Daoy (cell line): Measurements from ENCODE around the gene HIRIP3. TPM values are rescaled to one million over a fixed set of nuclear protein-coding genes. Genes with fewer than 3 reads are reported as not detected.
A peak's percentile ranks its signal among the peaks of the same experiment; 100 is the strongest.

ENCODE experiments used
- DNase-seq: peaks from one replicate; pipeline ENCODE4 v3.0.0-alpha.2; 2015; ENCODE audit warnings: low read depth
- total RNA-seq: library from RNA; depleted of rRNA; stranded (reverse); fragments of >200 nt; shearing (Covaris generic); gene quantifications from 2 replicates; pipeline ENCODE4 v1.2.3, GENCODE V29; 2014

Gene HIRIP3
- total RNA-seq, 1 experiment from 2014 or later: 14.0 TPM

DNA sequence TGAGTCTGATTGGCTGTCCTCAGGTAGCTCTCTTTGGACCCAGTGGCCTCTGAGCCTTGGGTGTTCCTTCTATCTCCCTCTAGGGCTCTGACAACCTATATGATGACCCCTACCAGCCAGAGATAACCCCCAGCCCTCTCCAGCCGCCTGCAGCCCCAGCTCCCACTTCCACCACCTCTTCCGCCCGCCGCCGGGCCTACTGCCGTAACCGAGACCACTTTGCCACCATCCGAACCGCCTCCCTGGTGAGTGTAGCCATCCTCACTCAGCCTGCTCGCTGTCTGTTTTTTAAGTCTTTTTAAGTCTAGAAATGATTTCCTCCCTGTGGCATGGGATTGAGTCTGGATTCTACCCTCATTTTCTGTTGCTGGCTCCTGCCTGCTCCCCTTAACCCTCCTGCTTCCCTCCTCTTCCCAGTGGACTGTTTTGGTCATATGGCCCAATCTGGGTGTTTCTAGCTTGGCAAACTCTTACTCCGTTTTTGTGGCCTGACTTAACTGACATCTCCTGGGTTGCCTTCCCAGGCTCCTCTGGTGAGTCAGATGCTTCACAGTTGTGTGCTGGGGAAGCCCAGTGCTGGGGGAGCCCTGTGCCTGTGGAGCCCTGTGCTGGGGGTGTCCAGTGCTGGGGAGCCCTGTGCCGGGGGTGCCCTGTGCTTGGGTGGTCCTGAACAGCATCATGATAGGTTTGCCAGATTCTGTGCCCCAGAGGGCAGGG is 11.8 kb downstream of the HIRIP3 start:
- no peak for DNase-seq

DNA sequence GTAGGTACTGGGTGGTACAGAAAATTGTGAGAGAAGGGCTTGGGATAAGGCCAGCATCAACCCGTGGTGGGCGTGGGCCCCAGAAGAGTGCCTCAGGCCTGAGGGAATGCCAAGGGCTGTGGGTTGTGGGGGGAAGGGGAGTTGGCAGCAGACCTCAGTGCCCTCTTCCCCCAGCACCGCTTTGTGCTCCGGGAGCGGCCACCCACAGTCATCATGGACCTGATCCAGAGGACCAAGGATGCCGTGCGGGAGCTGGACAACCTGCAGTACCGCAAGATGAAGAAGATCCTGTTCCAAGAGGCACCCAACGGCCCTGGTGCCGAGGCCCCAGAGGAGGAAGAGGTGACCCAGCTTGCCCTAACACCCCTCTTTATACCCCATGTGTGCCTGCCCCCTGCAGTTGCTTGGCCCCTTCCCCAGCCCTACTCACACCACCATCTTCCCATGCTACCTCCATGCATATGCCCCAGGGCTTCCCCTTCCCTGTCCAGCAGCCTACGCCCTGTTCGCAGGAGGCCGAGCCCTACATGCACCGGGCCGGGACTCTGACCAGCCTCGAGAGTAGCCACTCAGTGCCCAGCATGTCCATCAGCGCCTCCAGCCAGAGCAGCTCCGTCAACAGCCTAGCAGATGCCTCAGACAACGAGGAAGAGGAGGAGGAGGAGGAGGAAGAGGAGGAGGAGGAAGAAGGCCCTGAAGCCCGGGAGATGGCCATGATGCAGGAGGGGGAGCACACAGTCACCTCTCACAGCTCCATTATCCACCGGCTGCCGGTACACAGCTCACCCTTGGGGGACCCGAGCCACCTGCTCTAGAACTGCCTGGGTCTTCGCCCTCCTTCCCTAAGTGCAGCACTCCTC is 12.6 kb downstream of the HIRIP3 start:
- DNase-seq: no peak

GRCh38 chr16:29978564-29979270 is 16.7 kb downstream of the HIRIP3 start:
- no peak for DNase-seq

DNA sequence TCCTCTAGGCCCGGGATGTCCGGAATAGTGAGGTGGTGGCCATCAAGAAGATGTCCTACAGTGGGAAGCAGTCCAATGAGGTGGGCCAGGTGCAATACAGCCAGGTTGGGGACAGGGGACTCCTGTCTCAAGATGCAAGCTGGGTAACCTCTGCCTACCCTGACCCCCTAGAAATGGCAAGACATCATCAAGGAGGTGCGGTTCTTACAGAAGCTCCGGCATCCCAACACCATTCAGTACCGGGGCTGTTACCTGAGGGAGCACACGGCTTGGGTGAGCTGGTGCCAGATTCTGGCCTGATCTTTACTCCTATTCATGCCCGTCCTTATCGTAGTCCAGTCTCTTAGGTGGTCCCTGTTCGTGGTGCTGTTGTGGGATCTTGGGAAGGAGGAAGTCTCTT is 17.3 kb downstream of the HIRIP3 start:
- no peak for DNase-seq

- DNase-seq: no peak
Observed at GRCh38 chr16:29977063-29977825, 18.2 kb downstream of the HIRIP3 start.

DNA sequence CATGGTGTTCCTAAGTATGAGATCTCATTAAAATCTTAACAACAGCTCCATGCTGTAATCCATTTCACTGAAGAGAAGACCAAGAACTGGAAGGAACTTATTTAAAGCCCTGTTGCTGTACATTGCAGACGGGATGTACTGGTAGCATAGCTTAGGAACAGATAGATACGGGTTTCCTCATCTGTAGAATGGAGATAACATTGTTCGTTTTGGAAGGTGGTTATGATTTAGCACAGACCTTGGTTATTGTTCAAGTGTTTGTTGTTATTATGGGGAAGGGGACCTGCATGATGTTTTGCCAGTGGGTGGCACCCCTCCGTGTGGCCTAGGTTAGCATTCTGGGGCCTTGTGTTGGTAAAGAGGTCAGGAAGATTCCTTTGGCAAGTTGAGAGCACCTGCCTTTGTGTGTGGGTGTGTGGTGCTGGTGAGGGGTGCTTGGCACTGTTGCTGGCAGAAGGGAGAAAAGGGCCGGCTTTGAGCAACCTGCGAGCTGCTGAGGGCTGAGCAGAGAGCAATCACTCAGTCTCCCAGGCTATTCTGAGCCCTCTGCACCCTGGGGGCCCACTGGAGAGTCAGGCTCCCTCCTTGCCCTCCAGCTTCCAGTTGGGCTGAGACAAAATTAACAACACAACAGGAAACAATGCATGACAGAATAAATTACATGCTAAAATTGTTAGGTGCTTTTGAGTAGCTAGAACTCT is 19.5 kb downstream of the HIRIP3 start:
- DNase-seq: no peak

- DNase-seq: no peak
Observed at GRCh38 chr16:29975134-29975538, 20.3 kb downstream of the HIRIP3 start.

- DNase-seq: no peak
Observed at GRCh38 chr16:29974291-29975133, 20.9 kb downstream of the HIRIP3 start.

- DNase-seq: peak; percentile 98
Observed at GRCh38 chr16:29973384-29974246, 21.8 kb downstream of the HIRIP3 start, which contains the start of gene TAOK2. Gene TAOK2, plus strand, starts transcription at chr16:29973868. Its CDS starts 3,905 bp downstream, at chr16:29977773.

DNA sequence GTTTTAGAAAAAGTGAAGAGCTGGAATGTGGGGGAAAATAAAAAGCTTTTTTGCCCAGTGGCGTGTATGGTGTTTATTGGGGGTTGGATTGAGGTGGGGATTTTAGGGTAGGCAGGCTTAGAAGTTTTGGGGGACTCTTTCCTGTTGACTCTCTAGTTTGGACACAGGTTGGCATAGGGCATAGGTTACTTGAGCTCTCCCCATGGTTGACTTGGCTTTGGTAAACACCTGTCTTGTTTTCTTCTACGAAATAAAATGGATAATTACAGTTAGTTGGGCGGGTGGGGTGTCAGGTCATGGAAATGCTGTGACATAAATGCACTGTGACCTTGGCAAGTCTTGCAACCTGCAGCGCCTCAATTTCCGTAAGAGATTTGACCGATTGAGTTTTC is 22.4 kb downstream of the HIRIP3 start:
- no peak for DNase-seq

DNA sequence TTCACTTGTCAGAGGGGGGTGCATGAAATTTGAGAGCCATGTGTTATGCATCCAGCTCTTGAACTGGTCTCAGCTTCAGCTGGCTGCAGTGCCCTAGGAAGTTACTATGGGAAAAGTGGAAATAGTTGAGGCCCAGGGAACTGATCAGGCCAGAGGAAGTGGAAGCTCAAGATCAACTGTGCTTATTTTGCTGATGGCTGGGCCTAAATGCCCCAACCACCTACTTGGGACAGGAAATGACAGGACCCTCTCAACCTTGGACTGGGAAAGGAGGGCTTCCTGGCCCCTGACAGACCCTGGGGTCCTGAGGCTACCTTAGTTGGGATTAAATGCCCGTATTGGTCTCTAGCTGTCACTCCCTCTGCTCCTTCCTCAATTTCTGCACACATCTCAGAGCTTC is 22.9 kb downstream of the HIRIP3 start:
- DNase-seq: no peak

GRCh38 chr16:29971304-29971703 is 24.1 kb downstream of the HIRIP3 start:
- no peak for DNase-seq

DNA sequence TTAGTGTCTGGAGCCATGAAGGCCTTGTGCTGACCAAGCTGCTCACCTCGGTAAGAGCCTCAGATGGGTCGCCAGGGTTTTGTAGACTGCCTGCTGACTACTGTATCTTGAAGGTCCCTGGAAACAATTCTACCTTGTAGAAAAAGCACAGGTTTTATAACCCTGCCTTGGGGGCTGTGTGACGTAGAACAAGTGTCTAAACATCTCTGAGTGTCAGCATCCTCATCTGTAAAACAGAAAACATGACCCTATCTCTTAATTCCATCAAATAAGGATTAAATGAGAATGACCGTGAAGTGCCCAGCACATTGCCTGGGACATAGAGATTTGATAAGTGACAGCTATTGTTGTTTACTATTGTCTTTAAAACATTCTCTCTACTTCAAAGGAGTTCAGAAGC is 27.2 kb downstream of the HIRIP3 start:
- no peak for DNase-seq

- no peak for DNase-seq
Observed at GRCh38 chr16:29963021-29963743, 32.2 kb downstream of the HIRIP3 start.

DNA sequence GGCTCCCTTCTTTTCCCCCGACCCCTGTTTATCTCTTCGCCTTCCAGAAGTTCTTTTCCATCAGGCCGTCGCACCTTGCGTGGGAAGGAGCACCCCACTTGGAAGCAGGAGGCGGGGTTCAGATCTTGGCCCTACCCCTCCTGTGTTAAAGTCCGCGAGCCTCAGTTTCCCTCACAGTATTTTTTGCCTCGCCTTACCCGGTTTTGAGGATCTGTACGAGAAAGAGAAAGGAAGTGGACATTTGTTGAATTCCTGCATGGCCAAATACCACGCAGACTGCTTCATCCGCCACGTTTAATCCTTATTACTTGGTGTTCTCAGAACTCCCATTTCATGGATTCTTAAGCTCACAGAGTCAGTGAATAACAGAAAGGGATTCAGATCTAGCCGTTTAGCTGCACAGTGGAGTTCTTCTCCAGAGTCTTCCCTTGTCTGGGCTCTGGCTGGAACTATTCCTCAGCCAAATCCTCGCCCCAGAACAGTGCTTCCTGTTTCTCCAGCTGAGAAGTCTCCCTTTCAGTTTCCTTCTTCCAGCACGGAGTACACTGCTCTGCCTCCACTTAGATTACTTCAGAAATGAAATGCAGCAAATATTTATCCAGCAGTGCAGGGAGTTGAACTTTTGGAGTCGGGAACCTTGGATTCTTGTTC is 32.9 kb downstream of the HIRIP3 start:
- DNase-seq: peak; percentile 27

- peak; percentile 90 for DNase-seq
Observed at GRCh38 chr16:29961479-29962343, 33.7 kb downstream of the HIRIP3 start, which contains the start of gene TMEM219. Gene TMEM219, plus strand, starts transcription at chr16:29962079. Its CDS starts 1,065 bp downstream, at chr16:29963144.

- no peak for DNase-seq
Observed at GRCh38 chr16:29961127-29961478, 34.3 kb downstream of the HIRIP3 start.
